AG09309 (cell line): ENCODE results near the gene CD200.
"Not testable (repeated sequence)": the region's sequence is repeated elsewhere in the genome, so short reads cannot be mapped to it uniquely, and the experiment has no call there.

ENCODE experiments used
- DNase-seq: peaks from one replicate; pipeline ENCODE4 v3.0.0-alpha.2; 2010; ENCODE audit warnings: low read depth
- H3K4me3 ChIP-seq: 2 replicates; pipeline ENCODE4 v1.5.1; 2011; ENCODE audit warnings: mild to moderate bottlenecking, low read depth, low read length, moderate library complexity; ENCODE audit not compliant: control insufficient read depth
- CTCF ChIP-seq: IDR thresholded peaks from 2 replicates; pipeline ENCODE4 v1.5.1; 2011; ENCODE audit warnings: mild to moderate bottlenecking, low read depth, low read length, inconsistent platforms; ENCODE audit not compliant: insufficient read depth, control insufficient read depth; ENCODE audit errors: missing control alignments

CD200 gene

GRCh38 chr3:112375117-112375516 lies 42.2 kb downstream of the CD200 start:
- no peak overlapping the region for H3K4me3 ChIP-seq
- no peak for DNase-seq
- TF ChIP-seq CTCF, result no peak

GRCh38 chr3:112376241-112376911 lies 43.4 kb downstream of the CD200 start:
- TF ChIP-seq CTCF, result no peak
- H3K4me3 ChIP-seq, result no peak overlapping the region
- no peak for DNase-seq

GRCh38 chr3:112376992-112377391 lies 44.0 kb downstream of the CD200 start:
- DNase-seq, result peak; percentile 34
- no peak overlapping the region for H3K4me3 ChIP-seq
- TF ChIP-seq CTCF, result no peak

GRCh38 chr3:112377568-112378071 lies 44.7 kb downstream of the CD200 start:
- DNase-seq, result no peak
- no peak for TF ChIP-seq CTCF
- H3K4me3 ChIP-seq, result no peak overlapping the region

GRCh38 chr3:112378347-112378746 lies 45.4 kb downstream of the CD200 start:
- DNase-seq, H3K4me3 ChIP-seq: not testable (repeated sequence)

GRCh38 chr3:112379020-112379690 lies 46.2 kb downstream of the CD200 start:
- H3K4me3 ChIP-seq, result no peak overlapping the region
- DNase-seq, result peak; percentile 25
- TF ChIP-seq CTCF, result no peak
